IPS-18c (cell line): ENCODE data around the gene GATA1.

Experiments
- H3K4me3 ChIP-seq: 2 replicates; pipeline ENCODE4 v1.7.0; 2013; ENCODE audit warnings: low read depth, mild to moderate bottlenecking, low read length, moderate library complexity; ENCODE audit not compliant: insufficient read depth
- H3K9me3 ChIP-seq: one replicate; pipeline ENCODE4 v1.6.1; 2013; ENCODE audit warnings: mild to moderate bottlenecking, low read length, moderate library complexity; ENCODE audit not compliant: control insufficient read depth, insufficient read depth

Gene GATA1

DNA sequence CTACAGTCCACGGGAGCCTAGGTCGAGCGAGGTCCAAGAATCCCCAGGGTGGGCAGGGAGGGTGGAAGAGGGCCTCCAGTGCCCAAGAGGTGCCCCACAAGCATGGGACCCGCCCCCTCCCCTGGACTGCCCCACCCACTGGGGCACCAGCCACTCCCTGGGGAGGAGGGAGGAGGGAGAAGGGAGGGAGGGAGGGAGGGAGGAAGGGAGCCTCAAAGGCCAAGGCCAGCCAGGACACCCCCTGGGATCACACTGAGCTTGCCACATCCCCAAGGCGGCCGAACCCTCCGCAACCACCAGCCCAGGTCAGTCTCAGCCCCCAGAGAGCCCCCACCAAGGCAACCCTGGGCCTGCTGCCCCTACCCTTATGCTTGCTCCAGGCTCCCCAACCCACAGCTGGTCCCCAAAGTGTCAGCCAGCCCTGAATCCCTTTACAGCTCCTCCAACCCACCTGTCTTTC, at the start of gene GATA1:
TSS of gene GATA1 (plus strand) at position 250 of the 460 bp plus-strand sequence. CDS start 4,520 bp downstream, outside the sequence.
- no peak within 1 kb of the TSS for H3K4me3 ChIP-seq
- H3K9me3 ChIP-seq: peaks cover 20% of the 10 kb centered on the region

GRCh38 chrX:48736878-48737212, 49.5 kb upstream of the GATA1 start:
- H3K4me3 ChIP-seq: no peak overlapping the region; the same call in 1 of the 2 replicates
- peaks cover 17% of the 10 kb centered on the region for H3K9me3 ChIP-seq

DNA sequence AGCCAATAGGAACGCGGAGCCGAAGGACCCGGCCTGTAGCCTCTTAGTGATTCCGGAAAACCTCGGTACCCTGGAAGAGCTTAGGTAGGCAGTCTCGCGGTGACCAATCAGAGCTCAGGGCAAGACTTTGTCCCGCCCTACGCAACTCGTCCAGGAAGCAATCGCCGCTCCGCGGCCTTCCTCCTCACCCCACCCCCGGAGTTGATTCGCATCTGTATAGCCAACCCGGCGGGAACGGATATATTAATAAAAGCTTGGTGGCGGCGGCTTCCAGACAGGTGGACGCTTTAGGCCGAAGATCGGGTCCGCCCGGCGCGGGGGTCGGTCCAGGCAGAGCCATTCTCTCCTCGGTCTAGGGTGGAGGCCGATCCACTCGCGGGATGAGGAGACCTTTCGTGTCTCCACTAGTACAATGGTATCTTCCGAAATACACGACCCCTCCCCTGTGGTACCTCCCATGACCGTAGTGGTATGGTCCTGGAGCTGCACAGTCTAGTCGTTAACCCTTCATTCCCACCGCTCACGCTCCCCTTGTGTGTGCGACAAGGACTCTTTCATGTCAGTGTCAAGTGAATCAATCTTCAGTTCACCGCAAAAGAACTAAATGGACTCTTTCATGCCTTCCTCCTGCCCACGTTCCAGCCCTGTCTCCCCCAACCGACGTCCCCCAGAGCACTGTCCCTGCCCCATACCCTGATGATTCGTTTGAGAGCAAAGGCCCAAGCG, 49.0 kb upstream of the GATA1 start:
- peaks cover 21% of the 10 kb centered on the region for H3K9me3 ChIP-seq

DNA sequence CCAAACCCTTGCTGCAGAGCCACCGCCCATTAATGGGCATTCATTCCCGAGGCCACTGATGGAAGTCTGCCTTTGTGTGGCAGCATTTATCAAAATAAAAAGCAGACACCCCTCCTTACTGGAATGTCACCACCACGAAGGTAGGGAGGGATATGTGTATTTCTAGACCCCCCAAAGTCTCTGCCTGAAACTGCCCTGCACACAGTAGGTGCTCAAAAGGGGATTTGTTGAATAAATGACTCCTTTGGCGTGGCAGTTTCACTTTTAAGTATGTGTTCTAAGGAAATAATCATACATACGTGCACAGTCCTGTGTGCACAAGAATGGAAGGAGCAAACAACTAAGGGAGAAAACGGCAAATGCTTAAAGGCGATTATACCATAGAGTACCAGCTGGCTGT, 48.5 kb upstream of the GATA1 start:
- H3K9me3 ChIP-seq: peaks cover 25% of the 10 kb centered on the region
- peak overlapping the region; percentile 62 for H3K4me3 ChIP-seq

More for the DNA sequence above, 49.0 kb upstream of the GATA1 start:
- peak overlapping the region; percentile 62 for H3K4me3 ChIP-seq

DNA sequence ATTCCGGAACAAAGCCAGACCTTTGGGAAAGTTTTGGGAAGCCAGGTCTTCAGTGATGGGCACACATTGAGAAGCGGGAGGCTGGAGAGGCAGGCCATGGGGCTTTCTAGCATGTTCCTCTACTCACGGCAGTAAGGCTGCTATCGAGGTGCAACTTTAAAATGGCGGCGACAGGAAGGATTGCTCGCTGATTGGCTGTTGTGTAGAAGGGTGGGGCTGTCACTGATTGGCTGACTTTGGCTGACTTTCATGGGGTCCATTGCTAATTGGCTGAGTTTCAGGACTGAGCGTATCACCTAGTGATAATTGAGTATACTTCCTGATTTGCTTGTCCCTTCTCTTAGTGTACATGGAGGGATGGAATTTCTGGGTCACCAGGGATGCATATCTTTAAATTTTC, 44.6 kb upstream of the GATA1 start:
- Histone ChIP-seq H3K4me3 (no peak overlapping the region), H3K9me3 (peaks cover 17% of the 10 kb centered on the region)

DNA sequence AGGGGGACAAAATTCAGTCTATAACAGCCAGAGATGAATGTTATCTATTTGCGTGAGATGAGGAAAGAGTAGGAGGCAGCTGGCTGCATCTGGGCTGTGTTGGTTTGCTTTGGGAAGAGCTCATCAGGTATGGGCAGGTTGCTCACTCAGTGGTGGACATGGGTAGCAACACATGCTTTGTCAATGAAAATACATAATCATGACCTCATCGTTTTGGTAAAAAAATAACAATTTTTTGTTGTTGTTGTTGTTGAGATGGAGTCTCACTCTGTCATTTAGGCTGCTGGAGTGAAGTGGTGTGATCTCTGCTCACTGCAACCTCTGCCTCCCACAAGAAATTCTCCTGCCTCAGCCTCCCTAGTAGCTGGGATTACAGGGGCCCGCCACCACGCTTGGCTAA, 41.2 kb upstream of the GATA1 start:
- peaks cover 20% of the 10 kb centered on the region for H3K9me3 ChIP-seq
- H3K4me3 ChIP-seq: no peak overlapping the region

DNA sequence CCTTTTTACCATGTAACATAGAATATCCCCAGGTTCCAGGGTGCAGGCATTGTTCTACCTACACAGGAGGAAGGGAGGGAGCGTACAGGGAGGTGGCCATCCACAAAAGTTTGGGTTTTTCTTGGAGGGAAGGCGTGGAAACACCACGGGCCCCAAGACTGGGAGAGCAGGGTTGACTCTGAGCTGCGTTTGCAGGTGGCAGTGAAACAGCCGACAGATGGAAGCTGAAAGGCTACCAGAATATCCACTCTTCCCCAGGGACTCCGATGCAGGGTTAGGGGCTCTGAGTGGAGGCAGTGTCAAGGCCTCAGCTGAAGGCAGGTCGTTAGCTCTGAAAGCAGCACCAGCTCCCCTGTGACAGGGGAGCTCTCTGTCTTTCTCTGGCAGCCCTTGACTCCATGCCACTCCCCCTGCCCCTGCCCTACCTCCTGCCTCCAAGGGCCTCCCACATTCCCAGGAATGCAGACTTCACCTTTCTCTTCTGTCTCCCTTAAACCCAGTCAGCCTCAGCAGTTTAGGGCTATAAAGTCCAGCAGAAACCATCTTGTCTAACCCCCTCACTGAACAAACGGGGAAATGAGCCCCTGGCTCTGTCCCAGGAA, 38.9 kb upstream of the GATA1 start:
- no peak overlapping the region for H3K4me3 ChIP-seq
- peaks cover 12% of the 10 kb centered on the region for H3K9me3 ChIP-seq

- H3K4me3 ChIP-seq: no peak overlapping the region
- peaks cover 9% of the 10 kb centered on the region for H3K9me3 ChIP-seq
These were observed 37.2 kb upstream of the GATA1 start for GRCh38 chrX:48749182-48749581.

DNA sequence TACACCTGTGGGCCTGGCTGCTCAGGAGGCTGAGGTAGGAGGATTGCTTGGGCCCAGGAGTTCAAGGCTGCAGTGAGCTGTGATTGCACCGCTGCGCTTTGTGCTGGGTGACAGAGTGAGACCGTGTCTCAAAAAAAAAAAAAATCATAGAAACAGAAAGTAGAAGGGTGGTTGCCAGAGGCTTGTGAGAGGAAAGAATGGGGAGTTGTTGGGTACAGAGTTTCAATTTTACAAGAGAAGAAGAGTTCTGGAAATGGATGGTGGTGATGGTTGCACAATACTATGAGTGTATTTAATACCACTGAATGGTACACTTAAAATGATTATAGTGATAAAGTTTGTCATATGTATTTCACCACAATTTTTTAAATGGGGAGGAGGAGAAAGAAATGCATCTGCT, 35.0 kb upstream of the GATA1 start:
- peaks cover 11% of the 10 kb centered on the region for H3K9me3 ChIP-seq
- H3K4me3 ChIP-seq: no peak overlapping the region

DNA sequence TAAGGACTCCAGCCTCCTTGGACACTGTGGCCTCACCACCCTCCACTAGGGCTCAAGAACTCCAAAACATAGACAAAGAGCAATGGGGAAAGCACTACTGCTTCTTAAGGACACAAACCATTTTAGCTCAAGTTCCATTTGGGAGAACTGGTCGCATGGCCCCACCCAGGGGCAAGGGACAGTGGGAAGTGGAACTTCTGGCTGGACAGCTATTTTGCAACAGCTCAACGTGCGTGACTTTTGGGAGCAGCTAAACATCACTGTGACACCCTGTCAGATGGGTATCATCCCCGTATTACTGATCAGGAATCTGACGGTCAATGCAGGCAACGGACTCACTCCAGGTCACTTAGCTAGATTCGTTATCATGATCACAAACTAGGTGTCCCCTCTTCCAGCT, 33.9 kb upstream of the GATA1 start:
- H3K9me3 ChIP-seq: peaks cover 10% of the 10 kb centered on the region
- no peak overlapping the region for H3K4me3 ChIP-seq

DNA sequence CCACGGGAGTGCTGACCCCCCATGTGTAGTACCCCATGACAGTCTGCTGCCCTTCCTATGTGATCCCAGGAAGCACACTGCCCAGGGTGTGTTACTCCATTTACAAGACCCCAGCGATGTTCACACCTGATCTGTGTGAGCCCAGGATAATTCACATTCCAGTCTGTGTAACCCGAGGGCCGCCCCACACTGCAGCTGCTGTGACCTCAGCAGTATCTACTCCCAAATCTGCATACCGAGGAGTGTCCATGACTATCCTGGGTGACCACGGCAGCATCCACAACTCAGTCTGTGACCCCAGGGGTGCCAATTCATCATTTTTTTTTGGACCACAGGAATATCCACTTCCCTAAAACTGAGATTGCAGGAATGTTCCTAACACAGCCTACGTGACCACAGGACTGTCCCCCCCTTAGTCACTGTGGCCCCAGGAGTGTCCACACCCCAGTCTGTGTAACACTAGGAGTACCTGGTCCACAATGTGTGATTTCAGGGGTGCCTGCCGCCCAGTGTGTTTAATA, 32.6 kb upstream of the GATA1 start:
- Histone ChIP-seq H3K9me3 (peaks cover 4% of the 10 kb centered on the region), H3K4me3 (no peak overlapping the region)

GRCh38 chrX:48754238-48754637, 32.2 kb upstream of the GATA1 start:
- Histone ChIP-seq H3K4me3 (no peak overlapping the region), H3K9me3 (peaks cover 4% of the 10 kb centered on the region)

- Histone ChIP-seq H3K4me3 (no peak within 1 kb of the TSS), H3K9me3 (peaks cover 8% of the 10 kb centered on the region)
These were observed 24.5 kb upstream of the GATA1 start, which contains the start of gene GLOD5 for GRCh38 chrX:48761674-48762471. TSS of gene GLOD5 (plus strand) at chrX:48761747. CDS start at chrX:48761791, 44 bp downstream.

DNA sequence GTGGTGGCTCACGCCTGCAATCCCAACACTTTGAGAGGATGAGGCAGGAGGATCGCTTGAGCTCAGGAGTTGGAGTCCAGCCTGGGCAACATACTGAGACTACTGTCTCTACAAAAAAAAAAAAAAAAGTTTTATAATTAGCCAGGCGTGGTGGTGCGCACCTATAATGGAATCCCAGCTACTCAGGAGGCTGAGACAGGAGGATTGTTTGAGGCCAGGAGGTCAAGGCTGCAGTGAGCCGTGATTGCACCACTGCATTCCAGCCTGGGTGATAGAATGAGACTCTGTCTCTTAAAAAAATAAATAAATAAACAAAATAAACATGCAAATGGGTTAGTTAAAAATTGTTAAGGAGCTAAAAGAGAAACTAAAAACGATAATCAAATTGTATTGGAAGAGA, 17.2 kb upstream of the GATA1 start:
- no peaks in the 10 kb centered on the region for H3K9me3 ChIP-seq
- no peak overlapping the region for H3K4me3 ChIP-seq

DNA sequence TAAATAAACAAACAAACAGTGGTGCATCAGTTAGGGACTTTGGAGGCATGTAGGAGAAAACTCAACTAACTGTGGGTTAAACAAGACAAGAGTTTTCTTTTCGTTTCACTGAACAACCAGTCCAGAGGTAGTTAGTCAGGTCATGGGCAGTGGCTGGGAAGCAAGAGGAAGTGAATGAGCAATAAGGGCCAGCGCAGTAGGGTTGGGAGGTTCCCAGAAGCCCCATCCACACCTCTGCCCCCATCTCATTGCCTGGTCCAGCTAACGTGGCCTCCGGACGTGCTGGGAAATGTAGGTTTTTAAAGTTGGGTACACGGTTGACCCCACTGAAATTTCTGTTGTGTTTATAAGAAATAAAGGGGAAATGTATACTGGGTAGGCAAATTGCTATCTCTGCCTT, 16.1 kb upstream of the GATA1 start:
- H3K4me3 ChIP-seq: no peak overlapping the region
- peaks cover 3% of the 10 kb centered on the region for H3K9me3 ChIP-seq

DNA sequence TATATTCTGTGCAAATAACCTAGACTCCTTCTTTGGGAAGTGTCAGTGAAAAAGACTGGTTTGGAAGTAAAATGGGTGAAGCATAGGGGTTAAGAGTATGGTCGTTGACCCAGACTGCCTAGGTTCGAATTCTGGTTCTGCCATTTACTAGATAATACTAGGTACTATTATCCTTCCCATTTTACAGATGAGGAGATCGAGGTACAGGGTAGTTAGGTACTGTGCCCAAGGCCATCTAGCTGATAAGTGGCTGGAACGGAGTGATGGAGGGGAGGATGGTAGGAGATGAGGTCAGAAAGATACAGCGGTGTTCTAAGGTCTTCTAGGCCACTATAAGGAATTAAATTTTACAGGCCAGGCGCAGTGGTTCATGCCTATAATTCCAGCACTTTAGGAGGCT, 13.8 kb upstream of the GATA1 start:
- Histone ChIP-seq H3K9me3 (peaks cover 3% of the 10 kb centered on the region), H3K4me3 (no peak overlapping the region)

DNA sequence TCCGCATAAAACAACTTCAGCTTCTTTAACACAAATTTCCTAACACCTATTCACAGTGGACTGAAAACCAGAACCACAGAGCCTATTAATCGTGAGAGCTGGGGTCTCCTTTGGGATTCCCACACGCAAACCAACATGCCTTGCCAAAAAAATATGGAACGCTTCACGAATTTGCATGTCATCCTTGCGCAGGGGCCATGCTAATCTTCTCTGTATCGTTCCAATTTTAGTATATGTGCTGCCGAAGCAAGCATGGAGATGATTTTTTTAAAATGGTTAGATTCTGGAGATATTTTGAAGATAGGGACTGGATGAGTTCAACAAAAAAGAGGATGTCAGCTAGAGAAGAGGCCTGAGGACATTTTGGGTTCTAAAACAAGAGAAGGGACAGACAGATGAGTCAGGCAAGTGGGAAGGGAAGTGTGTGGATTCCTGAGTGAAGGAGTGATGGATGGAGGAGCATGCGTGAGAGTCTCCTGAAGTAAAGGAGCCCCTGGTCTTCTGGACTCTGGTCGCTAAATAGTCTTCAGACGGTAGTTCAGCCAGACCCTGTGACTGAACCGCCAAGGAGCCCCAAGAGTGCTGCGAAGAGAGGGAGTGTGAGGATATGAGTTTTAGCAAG, 9.5 kb upstream of the GATA1 start:
- H3K4me3 ChIP-seq: no peak overlapping the region
- H3K9me3 ChIP-seq: peaks cover 3% of the 10 kb centered on the region
